Endothelial cell of umbilical vein (primary cell): ENCODE results near the gene RCOR1. TPM values are rescaled to one million over a fixed set of nuclear protein-coding genes. Genes with fewer than 3 reads are reported as not detected.
"Not testable (repeated sequence)": the region's sequence is repeated elsewhere in the genome, so short reads cannot be mapped to it uniquely, and the experiment has no call there.

Experiments
- BruUV-seq: library from RNA; stranded (reverse); fragments of 400-500 nt; replicated peaks from 2 replicates; lab custom pipeline; 2021; lab: Mats Ljungman, UMichigan
- CTCF ChIA-PET: fragments of 300-600, 350-600 bp; sonication (Branson Sonifier 250); formaldehyde crosslinking; loops from one replicate; lab custom pipeline; 2021; ENCODE audit warnings: antibody characterized with exemption, inconsistent platforms; lab: Charles Lee
- POLR2A ChIA-PET: fragments of 300-600, 350-600 bp; sonication (Branson Sonifier 250); formaldehyde crosslinking; loops from one replicate; lab custom pipeline; 2021; ENCODE audit warnings: antibody characterized with exemption, inconsistent platforms; lab: Charles Lee
- DNase-seq: peaks from one replicate; pipeline ENCODE4 v3.0.0-alpha.2; 2011; ENCODE audit warnings: low read depth, low spot score
- FAIRE-seq: peaks from 2 replicates; lab custom pipeline; 2011; peaks lifted over from hg19 to GRCh38; lab: Jason Lieb, UNC
- H2AFZ ChIP-seq: 2 replicates; pipeline ENCODE4 v1.6.0; 2012; ENCODE audit warnings: low read depth, low read length, control low read depth, inconsistent platforms
- H3K27ac ChIP-seq: 2 replicates; pipeline ENCODE4 v1.5.1; 2011; ENCODE audit warnings: low read depth, mild to moderate bottlenecking, control low read depth, low read length, moderate library complexity; ENCODE audit not compliant: insufficient read depth
- H3K27me3 ChIP-seq, 2 experiments: 2 replicates each; pipeline versions ENCODE4 v1.6.0 to v1.6.1; 2011; ENCODE audit warnings: low read length in 2 of 2, mixed read lengths in 1 of 2; ENCODE audit not compliant: control insufficient read depth in 2 of 2, insufficient read depth in 2 of 2
- H3K36me3 ChIP-seq, 2 experiments: 2 replicates in 1 of 2; 3 replicates in 1 of 2; pipeline ENCODE4 v1.5.1; 2011; ENCODE audit warnings: low read length in 2 of 2, mild to moderate bottlenecking in 1 of 2, moderate library complexity in 1 of 2; ENCODE audit not compliant: control insufficient read depth in 2 of 2, insufficient read depth in 2 of 2; ENCODE audit errors: extremely low read depth in 1 of 2
- H3K4me1 ChIP-seq: 3 replicates; pipeline ENCODE4 v1.5.1; 2011; ENCODE audit warnings: mild to moderate bottlenecking, low read length; ENCODE audit not compliant: control insufficient read depth, insufficient read depth; ENCODE audit errors: extremely low read depth
- H3K4me2 ChIP-seq: 2 replicates; pipeline ENCODE4 v1.6.1; 2011; ENCODE audit warnings: low read length, control low read depth, mixed read lengths; ENCODE audit not compliant: insufficient read depth
- H3K4me3 ChIP-seq, 3 experiments: fragments of 200-600 bp in 1 of 3; sonication (generic), shearing (Covaris generic) in 1 of 3; replicated peaks in 1 of 3; 2 replicates each; pipeline ENCODE4 v1.5.1; 2011 to 2016; ENCODE audit warnings: control low read depth in 3 of 3, low read length in 3 of 3, mild to moderate bottlenecking in 2 of 3, inconsistent platforms in 1 of 3, low read depth in 1 of 3, moderate library complexity in 1 of 3; ENCODE audit not compliant: insufficient read depth in 1 of 3
- H3K79me2 ChIP-seq: 2 replicates; pipeline ENCODE4 v1.6.0; 2012; ENCODE audit warnings: low read length, inconsistent platforms; ENCODE audit not compliant: control insufficient read depth, insufficient read depth
- H3K9ac ChIP-seq: replicated peaks from 2 replicates; pipeline ENCODE3; 2011; ENCODE audit warnings: low read length, control low read depth; ENCODE audit not compliant: insufficient read depth; ENCODE audit errors: extremely low read depth
- H3K9me1 ChIP-seq: replicated peaks from 3 replicates; pipeline ENCODE4 v1.6.0; 2011; ENCODE audit warnings: mild to moderate bottlenecking, low read length; ENCODE audit not compliant: control insufficient read depth, insufficient read depth; ENCODE audit errors: extremely low read depth
- H3K9me3 ChIP-seq: replicated peaks from 2 replicates; pipeline ENCODE4 v1.5.1; 2012; ENCODE audit warnings: low read length, inconsistent platforms; ENCODE audit not compliant: control insufficient read depth, insufficient read depth
- H4K20me1 ChIP-seq: replicated peaks from 2 replicates; pipeline ENCODE3; 2011; ENCODE audit warnings: mild to moderate bottlenecking, low read length; ENCODE audit not compliant: control insufficient read depth, insufficient read depth; ENCODE audit errors: extremely low read depth
- EZH2 ChIP-seq: IDR thresholded peaks from 2 replicates; pipeline ENCODE4 v1.6.1; 2012; ENCODE audit warnings: borderline replicate concordance, low read depth, mild to moderate bottlenecking, moderate library complexity, low read length, inconsistent platforms; ENCODE audit not compliant: severe bottlenecking
- FOS ChIP-seq: IDR thresholded peaks from 2 replicates; pipeline ENCODE4 v1.6.1; 2011; ENCODE audit warnings: mild to moderate bottlenecking, low read length, moderate library complexity, borderline replicate concordance; ENCODE audit not compliant: insufficient read depth
- GATA2 ChIP-seq: IDR thresholded peaks from 2 replicates; pipeline ENCODE4 v1.7.0; 2011; ENCODE audit warnings: low read depth, mild to moderate bottlenecking, moderate library complexity, mixed read lengths, low read length; ENCODE audit not compliant: insufficient read length, insufficient read depth
- JUN ChIP-seq: IDR thresholded peaks from 2 replicates; pipeline ENCODE4 v1.6.1; 2011; ENCODE audit warnings: borderline replicate concordance, low read depth; ENCODE audit not compliant: insufficient read length, insufficient read depth
- MYC ChIP-seq: IDR thresholded peaks from one replicate; pipeline ENCODE4 v1.6.1; 2011; ENCODE audit warnings: mild to moderate bottlenecking, low read depth, low read length
- POLR2A ChIP-seq: IDR thresholded peaks from 2 replicates; pipeline ENCODE4 v1.6.1; 2012; ENCODE audit warnings: low read depth, mild to moderate bottlenecking, control low read depth, low read length
- POLR2AphosphoS5 ChIP-seq: IDR thresholded peaks from 2 replicates; pipeline ENCODE4 v1.6.1; 2012; ENCODE audit warnings: low read depth, mild to moderate bottlenecking, control low read depth, low read length, moderate library complexity; ENCODE audit not compliant: insufficient read depth
- dilution Hi-C: fragments of 300-500 bp; cut with MboI; formaldehyde crosslinking; loops from one replicate; pipeline ENCODE4 v1.15.0; 2019; ENCODE audit warnings: low sequenced_read_pairs; ENCODE audit not compliant: extremely low pct_ligation_motif_present
- intact Hi-C: fragments of 100-400 bp; cut with micrococcal nuclease; formaldehyde crosslinking; loops from one replicate; pipeline ENCODE4 v1.10.0; 2022
- polyA plus RNA-seq, 4 experiments: library from polyadenylated mRNA; depleted of rRNA in 3 of 4; stranded (reverse) in 3 of 4; unstranded in 1 of 4; fragments of >200 nt; gene quantifications; 2 replicates each; pipeline versions ENCODE4 v1.2.1 to v1.2.3, GENCODE V29; 2011 to 2012; ENCODE audit warnings: missing spikeins in 1 of 4
- total RNA-seq: library from RNA; stranded (reverse); gene quantifications from 2 replicates; pipeline ENCODE4 v1.2.3, GENCODE V29; 2021
- TF ChIP-seq, protein P1 (sequence below), 2 donors: IDR thresholded peaks; 1 replicate in 1 of 2; 2 replicates in 1 of 2; pipeline ENCODE4 v1.5.1; 2011; ENCODE audit warnings: low read length in 2 of 2, mild to moderate bottlenecking in 2 of 2, moderate library complexity in 2 of 2, control low read depth in 1 of 2, inconsistent platforms in 1 of 2, low read depth in 1 of 2; ENCODE audit not compliant: insufficient read depth in 1 of 2; ENCODE audit errors: extremely low read depth in 1 of 2
- TF ChIP-seq, protein P2 (sequence below): IDR thresholded peaks from 2 replicates; pipeline ENCODE4 v1.6.1; 2011; ENCODE audit not compliant: insufficient read depth, insufficient read length

Gene RCOR1
- total and polyA plus RNA-seq, 2 donors (not counting 3 experiments of a cell fraction or from before 2014, with no cell fraction given), result 15.6 to 32.2 TPM

DNA sequence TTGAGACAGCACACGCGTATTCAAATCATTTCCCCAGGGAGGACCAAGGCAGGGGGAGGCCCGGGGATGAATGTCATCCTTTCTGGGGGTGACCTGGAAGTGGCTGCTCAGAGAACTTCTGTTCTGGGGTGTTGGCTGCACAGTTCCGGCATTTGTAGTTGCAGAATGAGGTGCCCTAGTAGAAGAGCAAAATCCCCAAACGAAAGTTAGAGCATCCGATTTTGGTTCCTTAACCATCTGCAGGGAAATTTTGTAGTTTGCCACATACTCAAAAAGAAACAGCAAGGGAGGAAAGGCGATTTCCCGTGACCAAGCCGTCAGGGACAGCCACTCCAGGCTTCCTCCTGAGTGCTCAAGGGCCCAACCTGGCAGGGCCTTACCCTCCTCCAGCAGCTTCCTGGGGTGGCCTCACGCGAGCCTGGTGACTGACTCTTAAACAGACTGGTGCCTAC, 171.8 kb downstream of the RCOR1 start:
- dilution Hi-C loops, result no loop called here
- no peak overlapping the region for H2AFZ ChIP-seq

GRCh38 chr14:102765770-102766169, 173.3 kb downstream of the RCOR1 start:
- H4K20me1 ChIP-seq, H2AFZ ChIP-seq, BruUV-seq, FAIRE-seq, H3K79me2 ChIP-seq, intact Hi-C loops, H3K4me3 ChIP-seq, H3K4me2 ChIP-seq, H3K9ac ChIP-seq, H3K9me1 ChIP-seq, H3K4me1 ChIP-seq, H3K36me3 ChIP-seq, DNase-seq, H3K9me3 ChIP-seq, H3K27me3 ChIP-seq, dilution Hi-C loops, H3K27ac ChIP-seq, POLR2A ChIA-PET: not testable (repeated sequence)
- CTCF ChIA-PET, result interaction anchor here (0.8 to 1.4 kb wide), 2 partner anchors 27 to 71 kb away, joined by 3 to 4 read pairs; no protein-coding TSS in a partner anchor

More for the DNA sequence above, 171.8 kb downstream of the RCOR1 start:
- intact Hi-C loops, result no loop called here
- BruUV-seq, result no TSS peak
- Histone ChIP-seq H3K4me1 (no peaks in the 10 kb centered on the region), H3K9ac (no peak overlapping the region), H3K27me3 (peaks cover 14 to 15% of the 10 kb centered on the region in 2 experiments), H3K36me3 (no peaks in the 10 kb centered on the region), H3K27ac (no peak overlapping the region), H3K4me3 (no peak overlapping the region), H3K79me2 (no peaks in the 10 kb centered on the region), H3K4me2 (no peak overlapping the region), H3K9me1 (no peaks in the 10 kb centered on the region), H3K9me3 (no peaks in the 10 kb centered on the region), H4K20me1 (no peaks in the 10 kb centered on the region)
- DNase-seq, result no peak
- no peak for FAIRE-seq
- ChIA-PET POLR2A (no interaction called here), CTCF (interaction anchor here (1.0 to 1.4 kb wide), 3 partner anchors 9 to 70 kb away, joined by 3 read pairs; no protein-coding TSS in a partner anchor)
- TF ChIP-seq, protein P1, sequence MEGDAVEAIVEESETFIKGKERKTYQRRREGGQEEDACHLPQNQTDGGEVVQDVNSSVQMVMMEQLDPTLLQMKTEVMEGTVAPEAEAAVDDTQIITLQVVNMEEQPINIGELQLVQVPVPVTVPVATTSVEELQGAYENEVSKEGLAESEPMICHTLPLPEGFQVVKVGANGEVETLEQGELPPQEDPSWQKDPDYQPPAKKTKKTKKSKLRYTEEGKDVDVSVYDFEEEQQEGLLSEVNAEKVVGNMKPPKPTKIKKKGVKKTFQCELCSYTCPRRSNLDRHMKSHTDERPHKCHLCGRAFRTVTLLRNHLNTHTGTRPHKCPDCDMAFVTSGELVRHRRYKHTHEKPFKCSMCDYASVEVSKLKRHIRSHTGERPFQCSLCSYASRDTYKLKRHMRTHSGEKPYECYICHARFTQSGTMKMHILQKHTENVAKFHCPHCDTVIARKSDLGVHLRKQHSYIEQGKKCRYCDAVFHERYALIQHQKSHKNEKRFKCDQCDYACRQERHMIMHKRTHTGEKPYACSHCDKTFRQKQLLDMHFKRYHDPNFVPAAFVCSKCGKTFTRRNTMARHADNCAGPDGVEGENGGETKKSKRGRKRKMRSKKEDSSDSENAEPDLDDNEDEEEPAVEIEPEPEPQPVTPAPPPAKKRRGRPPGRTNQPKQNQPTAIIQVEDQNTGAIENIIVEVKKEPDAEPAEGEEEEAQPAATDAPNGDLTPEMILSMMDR (IDR thresholded peaks at IDR 0.05; ENCODE audit: extremely low read depth in 1 of 2, insufficient read depth in 1 of 2, low read depth in 1 of 2, low read length in 2 of 2), result no peak
- TF ChIP-seq JUN, result no peak
- no peak for TF ChIP-seq POLR2AphosphoS5
- TF ChIP-seq MYC, result no peak
- no peak for TF ChIP-seq POLR2A
- TF ChIP-seq FOS, result no peak
- TF ChIP-seq GATA2, result no peak
- TF ChIP-seq EZH2, result no peak
- TF ChIP-seq, protein P2, sequence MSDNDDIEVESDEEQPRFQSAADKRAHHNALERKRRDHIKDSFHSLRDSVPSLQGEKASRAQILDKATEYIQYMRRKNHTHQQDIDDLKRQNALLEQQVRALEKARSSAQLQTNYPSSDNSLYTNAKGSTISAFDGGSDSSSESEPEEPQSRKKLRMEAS, result no peak
